ENCODE measurements around the gene WNT3A. TPM values are rescaled to one million over a fixed set of nuclear protein-coding genes. Genes with fewer than 3 reads are reported as not detected.

WNT3A gene
- polyA plus RNA-seq, 1 donor (not counting 4 experiments of a cell fraction or from before 2014, with no cell fraction given): 0.07 TPM

DNA sequence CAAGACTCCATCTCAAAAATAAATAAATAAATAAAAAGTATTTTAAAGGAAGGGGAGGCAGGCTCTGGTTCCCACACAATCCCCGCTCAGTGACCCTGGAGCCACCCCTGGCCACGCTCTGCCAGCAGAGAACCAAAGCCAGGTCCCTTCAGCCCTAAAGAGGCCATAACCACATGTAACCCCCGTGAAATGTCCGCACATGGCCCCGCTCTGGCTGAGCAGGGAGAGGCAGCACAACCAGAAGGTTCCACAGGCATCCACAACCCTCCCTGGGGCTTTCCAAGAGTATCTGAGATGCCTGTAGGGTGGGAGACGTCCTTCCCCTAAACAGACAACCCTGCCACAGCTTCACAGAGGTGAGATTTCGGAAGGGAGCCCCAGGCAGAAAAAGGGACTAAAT lies 74.3 kb downstream of the WNT3A start:
- FAIRE-seq (no peak), DNase-seq (ENCODE audit: low read depth, low spot score) (no peak)
- Histone ChIP-seq H2AFZ (ENCODE audit: control insufficient read depth, low read length) (no peak overlapping the region), H4K20me1 (ENCODE audit: control insufficient read depth, extremely low read depth, insufficient read depth, low read length) (peaks cover 26% of the 10 kb centered on the region), H3K9ac (ENCODE audit: control insufficient read depth, extremely low read depth, insufficient read depth, low read length) (peak overlapping the region; percentile 95), H3K9me1 (ENCODE audit: control insufficient read depth, extremely low read depth, insufficient read depth, low read length) (peaks cover 10% of the 10 kb centered on the region), H3K27me3 (ENCODE audit: control insufficient read depth, extremely low read depth, insufficient read depth, low read length) (no peaks in the 10 kb centered on the region), H3K9me3 (ENCODE audit: control insufficient read depth, low read depth, low read length) (no peaks in the 10 kb centered on the region), H3K4me3 (ENCODE audit: control insufficient read depth in 2 of 3, extremely low read depth in 1 of 3, insufficient read depth in 2 of 3, low read depth in 1 of 3, low read length in 3 of 3) (peak overlapping the region; percentile 79 to 97 (median 81)), H3K27ac (ENCODE audit: control insufficient read depth, insufficient read depth, low read length) (peak overlapping the region; percentile 40), H3K36me3 (ENCODE audit: control insufficient read depth in 2 of 2, extremely low read depth in 1 of 2, insufficient read depth in 2 of 2, low read length in 2 of 2) (peaks cover 0 to 16% of the 10 kb centered on the region in 2 experiments), H3K4me2 (ENCODE audit: control insufficient read depth, extremely low read depth, insufficient read depth, low read depth, low read length) (peak overlapping the region; percentile 91), H3K4me1 (ENCODE audit: control insufficient read depth, extremely low read depth, insufficient read depth, low read length) (peaks cover 23% of the 10 kb centered on the region), H3K79me2 (ENCODE audit: control insufficient read depth, insufficient read depth, low read length) (peaks cover 57% of the 10 kb centered on the region)
- dilution Hi-C loops (cut with MboI; ENCODE audit: extremely low pct_ligation_motif_present, low sequenced_read_pairs): no loop called here
- TF ChIP-seq, protein P1, sequence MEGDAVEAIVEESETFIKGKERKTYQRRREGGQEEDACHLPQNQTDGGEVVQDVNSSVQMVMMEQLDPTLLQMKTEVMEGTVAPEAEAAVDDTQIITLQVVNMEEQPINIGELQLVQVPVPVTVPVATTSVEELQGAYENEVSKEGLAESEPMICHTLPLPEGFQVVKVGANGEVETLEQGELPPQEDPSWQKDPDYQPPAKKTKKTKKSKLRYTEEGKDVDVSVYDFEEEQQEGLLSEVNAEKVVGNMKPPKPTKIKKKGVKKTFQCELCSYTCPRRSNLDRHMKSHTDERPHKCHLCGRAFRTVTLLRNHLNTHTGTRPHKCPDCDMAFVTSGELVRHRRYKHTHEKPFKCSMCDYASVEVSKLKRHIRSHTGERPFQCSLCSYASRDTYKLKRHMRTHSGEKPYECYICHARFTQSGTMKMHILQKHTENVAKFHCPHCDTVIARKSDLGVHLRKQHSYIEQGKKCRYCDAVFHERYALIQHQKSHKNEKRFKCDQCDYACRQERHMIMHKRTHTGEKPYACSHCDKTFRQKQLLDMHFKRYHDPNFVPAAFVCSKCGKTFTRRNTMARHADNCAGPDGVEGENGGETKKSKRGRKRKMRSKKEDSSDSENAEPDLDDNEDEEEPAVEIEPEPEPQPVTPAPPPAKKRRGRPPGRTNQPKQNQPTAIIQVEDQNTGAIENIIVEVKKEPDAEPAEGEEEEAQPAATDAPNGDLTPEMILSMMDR (optimal IDR thresholded peaks at IDR 0.05 in 1 of 3, IDR thresholded peaks at IDR 0.05 in 1 of 3, conservative IDR thresholded peaks at IDR 0.05 in 1 of 3; ENCODE audit: extremely low read depth in 1 of 3, insufficient read depth in 2 of 3, low read length in 3 of 3): no peak
- no peak for TF ChIP-seq EZH2 (IDR thresholded peaks at IDR 0.05; ENCODE audit: low read length)

DNA sequence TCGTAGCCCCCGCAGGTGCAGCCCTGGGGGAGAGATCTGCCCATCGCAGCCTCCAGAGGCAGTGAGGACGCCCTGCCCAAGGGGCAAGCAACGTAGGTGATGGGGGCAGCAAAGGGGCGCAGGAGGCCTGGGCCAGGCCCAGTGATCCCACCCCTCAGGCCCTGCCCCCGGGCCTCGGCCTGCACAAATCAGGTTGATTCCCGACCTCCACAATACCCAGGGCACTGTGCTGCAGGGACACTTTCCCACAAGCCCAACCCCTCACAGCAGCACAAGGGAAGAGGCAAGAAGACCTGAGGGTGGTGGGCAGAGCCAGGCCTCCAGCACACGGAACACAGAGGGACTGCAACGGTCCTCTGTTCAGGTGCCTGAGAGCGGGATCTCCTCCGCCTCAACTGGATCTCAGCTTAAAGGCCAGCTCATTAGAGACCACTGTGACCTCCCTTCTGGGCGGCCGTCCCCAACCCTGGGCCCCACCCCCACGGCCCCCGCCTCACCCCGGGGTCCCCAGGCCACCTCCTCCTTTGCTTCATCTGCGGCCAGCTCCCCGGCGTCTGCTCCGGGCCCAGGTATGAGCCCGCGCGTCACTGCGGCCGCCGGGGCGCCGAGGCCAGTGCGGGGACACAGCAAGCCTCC lies 74.9 kb downstream of the WNT3A start:
- Histone ChIP-seq H3K4me1 (ENCODE audit: control insufficient read depth, extremely low read depth, insufficient read depth, low read length) (peaks cover 27% of the 10 kb centered on the region), H3K9me1 (ENCODE audit: control insufficient read depth, extremely low read depth, insufficient read depth, low read length) (peaks cover 10% of the 10 kb centered on the region), H3K27ac (ENCODE audit: control insufficient read depth, insufficient read depth, low read length) (peak overlapping the region; percentile 74), H3K79me2 (ENCODE audit: control insufficient read depth, insufficient read depth, low read length) (peaks cover 62% of the 10 kb centered on the region), H2AFZ (ENCODE audit: control insufficient read depth, low read length) (peak overlapping the region; percentile 62), H3K27me3 (ENCODE audit: control insufficient read depth, extremely low read depth, insufficient read depth, low read length) (no peaks in the 10 kb centered on the region), H3K9me3 (ENCODE audit: control insufficient read depth, low read depth, low read length) (no peaks in the 10 kb centered on the region), H3K4me3 (ENCODE audit: control insufficient read depth in 2 of 3, extremely low read depth in 1 of 3, insufficient read depth in 2 of 3, low read depth in 1 of 3, low read length in 3 of 3) (peak overlapping the region; percentile 79 to 97 (median 81)), H3K36me3 (ENCODE audit: control insufficient read depth in 2 of 2, extremely low read depth in 1 of 2, insufficient read depth in 2 of 2, low read length in 2 of 2) (peaks cover 0 to 17% of the 10 kb centered on the region in 2 experiments), H4K20me1 (ENCODE audit: control insufficient read depth, extremely low read depth, insufficient read depth, low read length) (peaks cover 30% of the 10 kb centered on the region), H3K9ac (ENCODE audit: control insufficient read depth, extremely low read depth, insufficient read depth, low read length) (peak overlapping the region; percentile 95), H3K4me2 (ENCODE audit: control insufficient read depth, extremely low read depth, insufficient read depth, low read depth, low read length) (peak overlapping the region; percentile 91)
- FAIRE-seq (no peak), DNase-seq (ENCODE audit: low read depth, low spot score) (no peak)
- TF ChIP-seq EZH2 (IDR thresholded peaks at IDR 0.05; ENCODE audit: low read length): no peak
- dilution Hi-C loops (cut with MboI; ENCODE audit: extremely low pct_ligation_motif_present, low sequenced_read_pairs): no loop called here

Data from keratinocyte (primary cell).